Cardiac fibroblast (primary cell): ENCODE data around the gene CCDC85B.

Experiments used
- DNase-seq, 2 donors: peaks; one replicate each; pipeline versions ENCODE4 v3.0.0 to v3.0.0-alpha.2; 2010; ENCODE audit warnings: low read depth in 2 of 2
- H3K4me3 ChIP-seq, 2 donors: replicated peaks in 1 of 2; 1 replicate in 1 of 2; 2 replicates in 1 of 2; pipeline ENCODE4 v1.5.1; 2011; ENCODE audit warnings: low read depth in 2 of 2, low read length in 2 of 2, mild to moderate bottlenecking in 2 of 2, moderate library complexity in 1 of 2
- TF ChIP-seq, protein P1 (sequence below): IDR thresholded peaks from one replicate; pipeline ENCODE4 v1.5.1; 2011; ENCODE audit warnings: low read depth, mild to moderate bottlenecking, low read length, inconsistent platforms

Gene CCDC85B

DNA sequence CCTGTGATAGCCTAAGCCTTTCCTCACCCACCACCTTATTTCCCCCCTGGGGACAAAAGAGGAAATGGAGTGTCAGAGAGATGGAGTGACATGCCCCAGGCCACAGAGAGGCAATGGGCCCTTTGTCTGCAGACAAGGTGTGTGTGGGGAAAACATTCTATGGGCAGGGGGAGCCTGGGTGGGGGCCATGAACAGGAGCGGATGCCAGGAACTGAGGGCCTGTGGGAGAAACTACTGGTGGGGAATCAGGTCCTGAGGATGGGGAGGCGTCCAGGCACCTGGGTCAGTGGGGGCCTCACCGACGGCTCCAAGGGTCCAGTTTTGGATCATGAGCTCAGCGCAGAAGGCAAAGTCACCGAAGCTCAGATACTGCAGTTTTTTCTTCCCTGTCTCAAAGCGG lies 5.2 kb upstream of the CCDC85B start:
- TF ChIP-seq, protein P1, sequence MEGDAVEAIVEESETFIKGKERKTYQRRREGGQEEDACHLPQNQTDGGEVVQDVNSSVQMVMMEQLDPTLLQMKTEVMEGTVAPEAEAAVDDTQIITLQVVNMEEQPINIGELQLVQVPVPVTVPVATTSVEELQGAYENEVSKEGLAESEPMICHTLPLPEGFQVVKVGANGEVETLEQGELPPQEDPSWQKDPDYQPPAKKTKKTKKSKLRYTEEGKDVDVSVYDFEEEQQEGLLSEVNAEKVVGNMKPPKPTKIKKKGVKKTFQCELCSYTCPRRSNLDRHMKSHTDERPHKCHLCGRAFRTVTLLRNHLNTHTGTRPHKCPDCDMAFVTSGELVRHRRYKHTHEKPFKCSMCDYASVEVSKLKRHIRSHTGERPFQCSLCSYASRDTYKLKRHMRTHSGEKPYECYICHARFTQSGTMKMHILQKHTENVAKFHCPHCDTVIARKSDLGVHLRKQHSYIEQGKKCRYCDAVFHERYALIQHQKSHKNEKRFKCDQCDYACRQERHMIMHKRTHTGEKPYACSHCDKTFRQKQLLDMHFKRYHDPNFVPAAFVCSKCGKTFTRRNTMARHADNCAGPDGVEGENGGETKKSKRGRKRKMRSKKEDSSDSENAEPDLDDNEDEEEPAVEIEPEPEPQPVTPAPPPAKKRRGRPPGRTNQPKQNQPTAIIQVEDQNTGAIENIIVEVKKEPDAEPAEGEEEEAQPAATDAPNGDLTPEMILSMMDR: no peak
- DNase-seq: no peak
- no peak overlapping the region for H3K4me3 ChIP-seq

DNA sequence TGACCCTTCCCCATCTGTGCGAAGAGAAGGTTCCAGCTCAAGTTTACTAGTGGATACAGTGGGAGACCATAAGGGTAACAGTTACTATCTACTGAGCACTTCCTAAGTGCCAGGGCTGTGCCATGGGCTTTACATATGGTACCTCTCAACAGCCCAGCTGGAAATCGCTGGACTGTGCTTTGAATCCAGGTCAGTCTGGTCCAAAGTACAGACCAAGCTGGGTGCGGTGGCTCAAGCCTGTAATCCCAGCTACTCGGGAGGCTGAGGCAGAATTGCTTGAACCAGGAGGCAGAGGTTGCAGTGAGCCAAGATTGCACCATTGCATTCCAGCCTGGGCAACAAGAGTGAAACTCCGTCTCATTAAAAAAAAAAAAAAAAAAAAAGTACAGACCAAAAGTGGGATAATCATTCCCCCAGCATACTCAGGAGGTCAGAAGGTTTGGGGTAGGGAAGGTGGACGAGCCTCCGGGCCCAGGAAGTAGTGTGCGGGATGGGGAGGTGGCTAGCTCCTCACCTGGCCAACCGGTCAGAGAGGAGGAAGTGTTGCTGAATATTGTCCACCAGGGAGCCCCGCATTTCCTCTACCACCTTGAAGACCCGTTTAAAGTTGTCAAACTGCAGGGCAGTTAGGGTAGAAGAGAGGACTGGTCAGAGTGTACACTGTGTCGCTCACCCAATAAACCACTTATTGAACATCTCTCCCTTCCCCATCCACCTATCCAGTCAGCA lies 4.5 kb upstream of the CCDC85B start:
- H3K4me3 ChIP-seq: no peak overlapping the region
- TF ChIP-seq, protein P1: no peak
- DNase-seq: no peak

DNA sequence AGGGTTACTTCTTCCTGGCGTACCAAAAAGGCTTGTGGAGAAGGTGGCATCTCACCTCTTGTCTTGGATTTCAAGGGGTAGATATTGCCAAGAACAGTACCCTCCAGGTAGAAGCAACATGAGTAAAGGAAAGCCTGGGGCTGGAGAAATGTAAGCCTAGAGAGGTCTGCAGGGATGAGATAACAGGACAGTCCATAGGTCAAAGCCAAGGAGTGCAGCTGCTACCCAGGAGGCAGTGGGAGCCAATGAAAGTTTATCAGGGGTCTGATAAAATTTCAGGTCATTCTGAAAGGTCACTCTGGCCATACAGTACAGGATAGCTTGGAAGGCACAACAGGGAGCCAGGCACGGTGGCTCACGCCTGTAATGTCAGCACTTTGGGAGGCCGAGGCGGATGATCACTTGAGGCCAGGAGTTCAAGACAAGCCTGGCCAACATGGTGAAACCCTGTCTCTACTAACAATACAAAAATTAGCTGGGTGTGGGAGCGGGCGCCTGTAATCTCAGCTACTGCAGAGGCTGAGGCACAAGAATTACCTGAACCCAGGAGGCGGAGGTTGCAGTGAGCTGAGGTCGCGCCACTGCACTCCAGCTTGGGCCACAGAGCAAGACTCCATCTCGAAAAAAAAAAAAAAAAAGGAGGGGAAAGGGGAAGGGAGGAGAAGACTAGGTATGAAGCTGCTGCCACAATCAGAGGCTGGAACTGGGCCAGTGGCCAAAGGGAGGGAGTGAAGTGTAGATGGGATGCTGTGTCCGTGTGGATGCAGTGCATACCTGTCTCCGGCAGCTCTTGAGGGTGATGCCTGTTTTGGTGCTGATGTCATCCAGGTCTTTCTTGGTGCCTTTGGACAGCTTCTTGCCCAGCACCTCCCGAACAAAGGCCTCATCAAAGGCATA lies 3.4 kb upstream of the CCDC85B start:
- TF ChIP-seq, protein P1: no peak
- DNase-seq: no peak
- peak overlapping the region; percentile 79 to 89 for H3K4me3 ChIP-seq

DNA sequence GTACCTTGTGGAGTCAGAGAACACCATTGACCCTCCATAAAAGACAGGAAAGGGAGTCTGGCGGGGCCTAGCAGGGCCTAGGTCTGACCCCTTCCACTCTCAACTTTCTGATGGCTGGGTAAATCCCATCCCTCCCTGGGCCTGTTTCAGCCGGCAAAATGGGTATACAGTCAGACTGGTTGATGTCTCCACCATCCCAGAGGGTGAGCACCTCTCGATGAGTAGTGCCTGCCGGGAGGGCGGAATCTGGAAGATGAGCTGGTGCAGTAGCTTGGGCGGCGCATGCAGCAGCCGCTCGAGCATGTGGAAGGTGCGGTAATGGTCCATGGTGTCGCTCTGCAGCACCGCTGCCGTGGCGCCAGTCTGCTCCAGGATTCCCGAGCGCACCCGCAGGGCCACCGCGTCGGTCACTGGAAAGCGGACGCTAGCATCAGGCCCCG lies 2.7 kb upstream of the CCDC85B start:
- peak in 1 of 2 donors; percentile 61 for DNase-seq

DNA sequence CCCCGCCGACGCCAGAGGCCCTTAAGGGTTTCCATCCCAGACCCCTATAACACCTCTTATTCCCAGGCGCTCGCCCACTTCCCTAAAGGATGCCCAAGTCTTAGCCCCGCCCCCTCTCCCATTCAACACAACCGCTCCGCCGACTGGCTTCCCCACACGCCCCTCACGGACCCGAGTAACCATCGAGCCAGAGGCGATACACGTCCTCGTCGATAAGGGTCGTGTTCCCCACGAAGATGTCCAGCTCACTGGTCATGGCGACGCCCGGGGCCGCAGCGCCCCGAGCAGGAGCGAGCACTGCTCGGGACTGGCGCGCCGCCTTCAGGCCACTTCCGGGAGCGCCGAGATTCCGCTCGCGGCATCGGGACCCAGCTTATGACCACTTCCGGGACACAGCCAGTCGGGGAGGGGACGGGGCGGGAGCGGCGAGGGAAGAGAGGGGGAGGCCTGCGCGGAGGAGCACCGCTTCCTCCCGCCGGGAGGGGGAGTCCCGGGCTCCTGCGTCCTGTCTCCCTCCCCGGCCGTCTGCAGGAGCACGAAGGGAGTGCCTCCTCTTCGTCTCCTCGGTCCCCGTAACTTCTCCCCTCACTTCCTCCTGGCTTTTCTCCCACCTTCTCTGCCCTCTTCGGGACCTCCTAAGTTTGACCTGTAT lies 2.2 kb upstream of the CCDC85B start, which contains the start of gene FIBP:
Gene FIBP (minus strand): TSS at position 309 of the 652 bp plus-strand sequence. CDS start 53 bp downstream, at position 256.
- TF ChIP-seq, protein P1: peak; percentile 68
- peak within 1 kb of the TSS; percentile 79 to 89 for H3K4me3 ChIP-seq
- DNase-seq: peak; percentile 97 to 99

More for the DNA sequence above, 2.7 kb upstream of the CCDC85B start:
- H3K4me3 ChIP-seq: peak overlapping the region; percentile 79 to 89
- TF ChIP-seq, protein P1: no peak

DNA sequence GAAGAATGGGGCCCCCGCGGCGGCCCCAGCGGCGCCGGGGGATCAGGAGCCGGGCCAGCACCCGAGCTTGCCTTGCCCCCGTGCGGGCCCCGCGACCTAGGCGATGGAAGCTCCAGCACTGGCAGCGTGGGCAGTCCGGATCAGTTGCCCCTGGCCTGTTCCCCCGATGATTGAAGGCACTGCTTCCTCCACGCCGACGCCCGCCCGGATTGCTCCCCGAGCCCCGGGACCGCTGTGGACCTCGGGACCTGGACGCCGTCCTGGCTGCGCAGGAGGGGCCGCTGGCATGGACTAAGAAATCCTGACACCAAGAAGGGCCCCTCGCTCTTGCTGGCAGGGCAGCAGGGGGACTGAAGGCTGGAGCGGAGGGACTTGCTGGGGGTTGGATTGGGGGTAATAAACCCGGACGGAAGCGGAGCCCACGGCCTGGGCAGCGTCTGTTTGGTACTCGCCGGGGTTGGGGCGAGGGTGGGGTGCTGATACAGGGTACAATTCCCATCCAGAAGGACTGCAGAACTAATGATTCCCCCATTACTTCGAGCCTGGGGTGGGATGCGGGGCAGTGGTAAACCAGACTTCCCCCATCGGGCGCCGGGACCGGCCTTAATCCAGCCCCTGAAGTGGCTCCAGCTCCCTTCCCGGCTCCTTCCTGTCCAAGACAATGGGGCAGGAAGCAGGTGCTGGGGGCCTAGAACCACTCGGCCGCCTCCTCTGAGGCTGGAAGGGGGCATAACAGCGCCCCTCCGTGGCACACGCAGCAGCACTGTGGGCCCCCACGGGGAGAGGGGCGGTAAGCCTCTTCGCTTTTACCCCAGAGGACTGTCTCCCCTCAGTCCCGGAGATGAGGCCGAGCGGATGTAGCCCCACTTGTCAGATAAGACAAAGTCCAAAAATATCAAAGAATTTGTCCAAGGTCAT lies 1.0 kb downstream of the CCDC85B start:
- peak; percentile 65 to 66 for DNase-seq
- TF ChIP-seq, protein P1: peak; percentile 17
- H3K4me3 ChIP-seq: peak overlapping the region; percentile 69 to 80

DNA sequence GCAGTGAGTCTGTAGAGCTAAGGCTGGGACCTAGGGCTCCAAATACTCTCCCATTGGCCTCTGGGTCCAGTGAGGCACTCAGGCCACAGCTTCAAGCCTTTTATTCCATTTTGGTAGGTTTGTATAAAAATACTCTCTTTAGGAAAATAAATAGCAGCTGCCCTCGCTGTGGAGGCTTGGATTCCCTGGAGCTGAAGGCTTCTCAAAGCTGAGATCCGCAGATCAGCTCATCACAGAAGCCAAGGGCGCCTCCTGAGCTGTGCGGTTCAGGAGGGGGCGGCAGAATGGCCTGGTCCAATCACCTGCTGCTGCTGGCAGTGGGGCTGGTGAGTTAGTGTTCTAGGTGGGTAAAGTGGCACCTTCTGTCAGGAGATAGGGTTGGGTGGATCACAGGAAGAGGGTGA lies 1.7 kb downstream of the CCDC85B start:
- DNase-seq: peak in 1 of 2 donors; percentile 44

More for the DNA sequence above, 1.7 kb downstream of the CCDC85B start:
- H3K4me3 ChIP-seq: peak overlapping the region; percentile 69 to 80
